ENCODE measurements around the gene CPAMD8.

DNA sequence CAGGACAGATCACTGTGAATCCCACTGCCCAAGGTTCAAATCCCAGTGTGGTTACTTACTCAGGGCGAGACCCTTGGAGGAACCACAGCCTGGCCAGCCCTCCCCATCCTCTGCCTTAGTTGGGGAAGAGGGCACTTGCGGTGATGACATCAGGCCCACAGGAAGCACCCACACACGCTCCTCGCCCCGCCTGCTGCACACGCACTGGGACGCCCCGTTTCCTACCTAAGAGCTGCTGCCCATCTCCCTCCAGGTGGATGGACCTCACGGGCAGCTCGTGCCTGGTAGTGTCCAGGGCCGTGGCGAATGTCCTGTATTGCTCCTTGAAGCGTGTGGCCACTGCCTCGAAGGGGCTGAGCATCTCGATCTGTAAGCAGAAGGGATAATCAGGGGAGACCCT, 29.0 kb upstream of the CPAMD8 start:
- TF ChIP-seq, protein P1, sequence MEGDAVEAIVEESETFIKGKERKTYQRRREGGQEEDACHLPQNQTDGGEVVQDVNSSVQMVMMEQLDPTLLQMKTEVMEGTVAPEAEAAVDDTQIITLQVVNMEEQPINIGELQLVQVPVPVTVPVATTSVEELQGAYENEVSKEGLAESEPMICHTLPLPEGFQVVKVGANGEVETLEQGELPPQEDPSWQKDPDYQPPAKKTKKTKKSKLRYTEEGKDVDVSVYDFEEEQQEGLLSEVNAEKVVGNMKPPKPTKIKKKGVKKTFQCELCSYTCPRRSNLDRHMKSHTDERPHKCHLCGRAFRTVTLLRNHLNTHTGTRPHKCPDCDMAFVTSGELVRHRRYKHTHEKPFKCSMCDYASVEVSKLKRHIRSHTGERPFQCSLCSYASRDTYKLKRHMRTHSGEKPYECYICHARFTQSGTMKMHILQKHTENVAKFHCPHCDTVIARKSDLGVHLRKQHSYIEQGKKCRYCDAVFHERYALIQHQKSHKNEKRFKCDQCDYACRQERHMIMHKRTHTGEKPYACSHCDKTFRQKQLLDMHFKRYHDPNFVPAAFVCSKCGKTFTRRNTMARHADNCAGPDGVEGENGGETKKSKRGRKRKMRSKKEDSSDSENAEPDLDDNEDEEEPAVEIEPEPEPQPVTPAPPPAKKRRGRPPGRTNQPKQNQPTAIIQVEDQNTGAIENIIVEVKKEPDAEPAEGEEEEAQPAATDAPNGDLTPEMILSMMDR (IDR thresholded peaks at IDR 0.05): no peak
- no peak for TF ChIP-seq EZH2 (IDR thresholded peaks at IDR 0.05; ENCODE audit: borderline replicate concordance, insufficient read depth, low read depth, low read length, poor library complexity, severe bottlenecking)
